ENCODE results near the gene CYP26B1.

GRCh38 chr2:72144274-72144631 lies 3.4 kb downstream of the CYP26B1 start:
- TF ChIP-seq CTCF (IDR thresholded peaks at IDR 0.05; ENCODE audit: insufficient read depth, low read depth, low read length): no peak
- TF ChIP-seq EZH2 (IDR thresholded peaks at IDR 0.05; ENCODE audit: insufficient read depth, low read length): no peak

Data from astrocyte (in vitro differentiated cells and primary cell).